HG03469 (cell line): ENCODE data around the gene SIVA1.

Experiments
- ATAC-seq: cut with Tn5 transposase; IDR thresholded peaks from one replicate; pipeline ENCODE4 v1.9.1; 2021; ENCODE audit warnings: mild to moderate bottlenecking, moderate library complexity, moderate number of reproducible peaks; ENCODE audit not compliant: unreplicated experiment

Gene SIVA1

DNA sequence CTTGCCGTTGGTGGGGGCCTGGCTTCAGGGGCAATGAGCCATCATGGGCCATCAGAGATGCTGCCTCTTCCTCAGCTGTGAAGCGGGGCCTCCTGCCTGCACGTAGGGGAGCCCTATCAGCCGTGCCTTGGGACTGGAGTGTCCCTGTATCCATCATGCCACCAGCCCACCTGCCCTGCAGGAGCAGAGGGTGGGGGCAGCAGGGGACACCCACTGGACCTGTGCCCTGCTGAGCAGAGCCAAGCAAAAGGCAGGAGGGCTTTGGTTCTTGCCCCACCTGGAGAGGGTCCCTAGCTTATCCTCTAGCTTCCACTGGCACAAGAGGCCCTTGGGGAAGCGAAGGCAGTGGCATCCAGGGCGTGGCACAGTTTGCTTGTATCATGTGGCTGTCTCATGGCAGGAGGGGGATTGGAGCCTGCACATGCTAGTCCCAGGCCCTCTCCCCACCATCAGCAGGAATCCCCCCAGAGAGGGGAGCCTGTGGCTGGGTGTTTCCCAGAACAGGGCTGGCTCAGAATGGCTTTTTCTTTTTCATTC lies 18.8 kb upstream of the SIVA1 start:
- no peak for ATAC-seq

GRCh38 chr14:104734601-104734990 lies 18.4 kb upstream of the SIVA1 start:
- ATAC-seq: no peak

DNA sequence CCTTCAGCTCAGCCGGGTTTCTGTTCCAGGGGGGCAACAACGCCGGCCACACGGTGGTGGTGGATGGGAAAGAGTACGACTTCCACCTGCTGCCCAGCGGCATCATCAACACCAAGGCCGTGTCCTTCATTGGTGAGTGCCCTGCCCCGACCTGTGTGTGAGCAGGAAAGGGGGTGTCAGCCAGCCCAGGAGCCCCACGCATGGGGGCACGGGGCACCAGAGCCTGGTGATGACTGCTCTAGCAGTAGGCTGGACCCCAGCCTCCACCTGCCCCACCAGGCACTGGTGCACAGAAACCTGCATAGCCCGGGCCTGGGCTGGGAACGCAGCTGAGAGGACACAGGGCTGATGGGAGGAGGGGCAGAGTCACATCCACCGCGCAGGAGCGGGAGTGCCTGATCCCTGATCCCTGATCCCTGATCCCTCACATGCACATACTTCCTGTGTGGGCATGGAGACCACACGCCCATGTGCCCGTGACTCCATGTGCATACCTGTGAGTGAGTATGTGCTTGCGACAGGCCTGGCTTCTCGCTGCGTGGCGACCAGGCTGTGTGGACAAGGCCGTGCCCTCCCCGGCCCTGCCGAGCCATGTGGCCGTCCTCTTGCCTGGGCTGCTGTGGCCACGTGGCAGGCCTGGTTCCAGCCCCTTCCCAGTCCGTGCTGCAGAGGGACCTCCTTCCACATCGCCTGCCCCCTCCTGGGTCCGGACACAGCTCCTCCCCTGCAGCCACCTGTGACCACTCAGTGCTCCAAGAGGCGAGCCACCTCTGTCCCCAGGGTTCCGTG lies 17.8 kb upstream of the SIVA1 start:
- ATAC-seq: no peak

- ATAC-seq: no peak
Observed at GRCh38 chr14:104735830-104736642, 16.9 kb upstream of the SIVA1 start.

DNA sequence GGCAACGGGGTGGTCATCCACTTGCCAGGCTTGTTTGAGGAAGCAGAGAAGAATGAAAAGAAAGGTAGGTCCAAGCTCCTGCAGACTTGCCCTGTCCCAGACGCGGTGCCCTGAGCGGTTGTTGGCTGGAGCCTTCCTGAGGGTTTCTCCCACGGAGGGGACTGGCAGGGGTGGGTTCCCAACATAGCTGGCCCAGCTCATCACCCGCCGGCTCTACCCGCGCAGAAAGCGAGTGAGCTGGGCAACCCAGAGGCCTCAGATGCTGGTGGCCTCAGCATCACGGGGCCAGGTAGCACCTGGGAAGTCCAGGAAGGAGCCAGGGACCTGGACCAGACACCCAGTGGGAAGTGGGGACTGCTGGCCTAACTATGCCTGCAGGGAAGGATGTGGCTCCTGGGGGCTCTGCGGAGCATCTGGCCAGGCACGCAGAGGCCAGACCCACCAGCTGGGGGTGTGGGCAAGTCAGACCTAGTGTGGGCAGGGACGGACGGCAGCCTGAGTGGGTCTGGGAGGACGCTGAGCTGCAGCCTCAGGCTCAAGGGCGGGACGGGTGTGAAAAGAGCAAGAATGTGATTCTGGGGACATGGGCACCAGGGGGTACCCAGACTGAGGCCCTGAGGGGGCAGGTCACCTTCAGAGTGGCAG lies 14.4 kb upstream of the SIVA1 start:
- ATAC-seq: no peak

- no peak for ATAC-seq
Observed at GRCh38 chr14:104739026-104739425, 13.9 kb upstream of the SIVA1 start.

DNA sequence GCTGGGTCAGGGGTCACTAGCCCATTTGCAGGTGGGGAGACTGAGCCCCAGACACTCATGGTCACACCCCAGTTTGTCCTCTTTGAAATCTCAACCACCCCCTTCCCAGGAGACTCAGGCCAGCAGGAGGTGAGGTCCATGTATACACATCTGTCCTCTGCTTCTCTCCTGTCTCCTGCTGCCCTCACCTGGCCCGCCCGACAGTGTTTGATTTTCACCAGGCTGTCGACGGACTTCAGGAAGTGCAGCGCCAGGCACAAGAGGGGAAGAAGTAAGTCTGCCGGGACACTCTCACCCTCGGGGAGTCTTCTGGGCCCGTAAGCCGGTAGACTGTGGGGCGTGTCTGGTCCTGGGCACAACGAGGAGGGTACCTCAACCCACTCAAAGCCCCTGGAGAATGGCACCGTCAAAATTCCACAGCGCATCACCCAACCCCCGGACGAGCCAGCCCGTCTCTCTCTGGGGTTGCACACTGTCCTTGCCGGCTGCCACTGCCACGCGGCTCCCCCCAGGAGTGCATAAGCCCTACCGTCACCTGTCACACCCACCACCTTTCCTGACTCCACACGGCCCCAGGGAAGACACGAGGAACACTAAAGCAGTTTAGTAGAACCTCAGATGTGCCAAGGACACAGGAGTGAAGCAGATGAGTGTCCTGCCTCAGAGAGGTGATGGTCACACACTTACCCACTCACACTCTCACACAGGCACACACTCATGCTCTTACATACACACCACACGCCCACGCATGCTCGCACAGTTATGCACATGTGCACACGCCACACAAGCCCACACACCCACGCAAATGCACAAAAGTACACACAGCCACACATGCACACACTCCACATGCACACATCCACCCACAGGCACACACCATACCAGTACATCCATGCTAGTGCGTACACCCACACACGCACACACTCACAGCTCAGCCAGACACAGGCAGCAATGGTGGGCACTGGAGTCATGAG lies 13.1 kb upstream of the SIVA1 start:
- no peak for ATAC-seq

DNA sequence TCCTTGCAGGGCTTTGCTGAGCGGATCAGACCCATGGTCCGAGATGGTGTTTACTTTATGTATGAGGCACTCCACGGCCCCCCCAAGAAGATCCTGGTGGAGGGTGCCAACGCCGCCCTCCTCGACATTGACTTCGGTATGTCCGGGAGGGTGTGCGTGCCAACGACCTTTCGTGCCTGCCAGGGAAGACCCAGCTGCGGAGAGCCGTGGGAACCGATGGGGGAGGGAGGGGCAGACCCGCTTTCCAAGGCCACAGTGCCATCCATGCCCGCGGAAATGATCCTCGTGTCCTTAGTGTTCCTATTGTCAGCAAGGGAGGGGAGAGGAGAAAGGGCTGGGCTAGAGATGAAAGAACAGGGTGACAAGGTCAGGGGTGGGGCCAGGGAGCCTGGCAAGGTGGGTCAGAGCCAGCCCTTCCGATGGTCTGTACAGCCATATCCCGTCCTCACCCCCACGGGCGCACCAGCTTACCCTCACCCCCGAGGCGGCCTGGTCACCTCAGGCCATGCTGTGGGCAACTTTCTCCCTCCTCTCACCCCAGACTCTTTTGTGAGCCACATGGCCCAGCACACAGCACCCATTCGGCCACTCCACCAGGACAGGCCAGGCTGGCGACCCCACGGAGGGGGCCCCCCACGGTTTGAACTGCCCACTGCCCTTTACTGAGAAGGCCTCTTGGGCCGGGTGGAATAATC lies 11.7 kb upstream of the SIVA1 start:
- ATAC-seq: no peak

- no peak for ATAC-seq
Observed at GRCh38 chr14:104741803-104742251, 11.1 kb upstream of the SIVA1 start.

- ATAC-seq: no peak
Observed at GRCh38 chr14:104742586-104743455, 10.1 kb upstream of the SIVA1 start.

- no peak for ATAC-seq
Observed at GRCh38 chr14:104743461-104744380, 9.2 kb upstream of the SIVA1 start.

DNA sequence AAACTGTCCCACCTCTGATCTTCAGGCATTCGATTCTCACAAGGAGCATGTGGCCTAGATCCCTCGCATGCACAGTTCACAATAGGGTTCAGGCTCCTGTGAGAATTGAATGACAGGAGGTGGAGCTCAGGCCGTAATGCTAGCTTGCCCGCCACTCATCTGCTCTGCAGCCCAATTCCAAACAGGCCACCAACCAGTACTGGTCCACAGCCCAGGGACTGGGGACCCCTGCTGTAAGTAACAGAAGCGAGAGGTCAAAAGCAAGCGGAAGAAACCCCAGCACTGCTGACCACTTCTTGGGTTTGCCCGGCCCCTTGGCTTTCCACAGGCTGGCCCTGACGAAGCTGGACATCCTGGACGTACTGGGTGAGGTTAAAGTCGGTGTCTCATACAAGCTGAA lies 8.5 kb upstream of the SIVA1 start:
- no peak for ATAC-seq

GRCh38 chr14:104745431-104745830 lies 7.5 kb upstream of the SIVA1 start:
- no peak for ATAC-seq

DNA sequence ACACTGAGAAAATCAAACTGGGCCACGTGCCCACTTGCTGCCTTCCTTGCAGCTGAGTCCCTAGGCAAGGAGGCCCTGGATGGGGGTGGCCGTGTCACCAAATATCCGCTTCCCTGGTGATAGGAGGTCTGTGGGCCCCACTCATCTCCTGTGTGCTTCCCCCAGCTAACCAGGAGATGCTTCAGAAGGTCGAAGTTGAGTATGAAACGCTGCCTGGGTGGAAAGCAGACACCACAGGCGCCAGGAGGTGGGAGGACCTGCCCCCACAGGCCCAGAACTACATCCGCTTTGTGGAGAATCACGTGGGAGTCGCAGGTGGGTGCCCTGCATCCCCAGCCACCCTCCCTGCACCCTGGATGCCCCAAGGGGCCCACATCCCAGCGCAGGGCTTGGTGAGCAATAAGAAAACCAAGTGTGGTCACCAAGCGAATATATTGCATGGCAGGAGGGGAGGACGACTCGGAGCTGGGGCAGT lies 6.8 kb upstream of the SIVA1 start:
- ATAC-seq: no peak

DNA sequence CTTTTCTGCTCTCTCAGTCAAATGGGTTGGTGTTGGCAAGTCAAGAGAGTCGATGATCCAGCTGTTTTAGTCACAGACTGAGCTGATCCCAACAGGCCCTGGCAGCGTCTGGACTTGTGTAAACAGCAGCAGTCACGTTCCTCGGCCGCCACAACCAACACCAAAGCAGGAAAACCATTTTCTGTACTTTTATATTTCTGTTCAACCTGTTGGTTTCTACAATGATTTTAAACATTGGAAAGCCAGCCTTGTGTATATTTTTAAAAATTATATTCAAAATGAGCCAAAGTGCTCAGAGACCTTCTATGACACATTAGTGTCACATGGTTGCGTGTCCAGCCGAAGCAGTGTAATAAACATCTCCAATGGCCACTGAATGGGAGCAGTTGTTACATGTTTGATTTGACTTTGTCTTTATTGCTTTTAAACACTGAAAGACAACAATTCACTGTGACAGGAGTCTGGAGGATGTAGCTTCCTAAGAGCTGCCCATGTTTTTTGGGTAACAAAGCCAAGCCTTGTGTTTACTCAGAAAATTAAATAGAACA lies 5.9 kb upstream of the SIVA1 start:
- ATAC-seq: no peak

GRCh38 chr14:104747876-104748275 lies 5.1 kb upstream of the SIVA1 start:
- ATAC-seq: no peak

DNA sequence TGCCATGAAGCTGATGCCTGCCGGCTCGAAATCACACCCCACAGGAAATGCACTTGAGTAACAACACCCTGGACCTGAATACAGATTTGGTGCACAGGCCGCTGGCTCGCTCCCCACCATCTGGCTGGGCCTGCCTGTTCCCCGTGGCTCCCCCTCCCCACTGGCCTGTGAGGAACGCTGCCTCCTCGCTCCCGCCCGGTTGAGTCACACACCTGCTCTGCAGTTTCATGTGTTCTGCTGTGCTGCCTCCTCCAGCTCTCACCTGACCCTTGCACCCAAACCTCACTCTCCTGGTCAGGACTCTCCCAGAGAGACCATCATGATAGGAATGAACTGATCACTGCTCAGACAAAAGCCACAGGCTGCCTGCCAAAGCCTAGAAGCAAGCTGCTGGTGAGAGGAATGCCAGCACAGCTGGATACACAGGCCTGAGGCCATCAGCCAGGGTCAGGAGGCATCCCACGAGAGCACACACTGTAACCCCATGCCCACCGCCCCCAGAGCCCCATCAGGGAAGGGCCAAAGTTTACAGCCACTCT lies 3.8 kb upstream of the SIVA1 start:
- no peak for ATAC-seq
